Activated CD4-positive, alpha-beta memory T cell treated with anti-CD3 and anti-CD28 coated beads, Interleukin-2, amount 10 ng/mL, durations not matched to agents 7 days and 5 days (primary cell): ENCODE measurements around the gene GRPEL1. TPM values are rescaled to one million over a fixed set of nuclear protein-coding genes. Genes with fewer than 3 reads are reported as not detected.

ENCODE experiments used
- CTCF ChIA-PET: fragments of 350-600 bp; sonication (Branson Sonifier 250); formaldehyde crosslinking; loops from one replicate; lab custom pipeline; 2021; ENCODE audit warnings: antibody characterized with exemption, inconsistent platforms; lab: Charles Lee
- POLR2A ChIA-PET: fragments of 350-600 bp; sonication (Branson Sonifier 250); formaldehyde crosslinking; loops from one replicate; lab custom pipeline; 2021; ENCODE audit warnings: antibody characterized with exemption; lab: Charles Lee
- DNase-seq: peaks from one replicate; pipeline ENCODE4 v3.0.0-alpha.2; 2020
- H3K27ac Mint-ChIP-seq: one replicate; pipeline ENCODE4 v1.8.0; 2021; ENCODE audit warnings: mild to moderate bottlenecking, mixed read lengths
- H3K27me3 Mint-ChIP-seq: one replicate; pipeline ENCODE4 v1.8.0; 2021; ENCODE audit warnings: mixed read lengths
- H3K36me3 Mint-ChIP-seq: one replicate; pipeline ENCODE4 v1.8.0; 2021; ENCODE audit warnings: low read depth, mixed read lengths
- H3K4me1 Mint-ChIP-seq: one replicate; pipeline ENCODE4 v1.8.0; 2021; ENCODE audit warnings: mixed read lengths
- H3K4me3 Mint-ChIP-seq: one replicate; pipeline ENCODE4 v1.8.0; 2021; ENCODE audit warnings: mild to moderate bottlenecking, mixed read lengths
- H3K9me3 Mint-ChIP-seq: one replicate; pipeline ENCODE4 v1.8.0; 2021; ENCODE audit warnings: mixed read lengths
- total RNA-seq, 2 experiments: library from RNA; stranded (reverse); gene quantifications; one replicate each; pipeline ENCODE4 v1.2.3, GENCODE V29; 2021

Gene GRPEL1
- total RNA-seq, 2 experiments from 2014 or later = 39.8 to 40.0 TPM

- Mint-ChIP-seq H3K36me3 (peaks cover 13% of the 10 kb centered on the region), H3K4me3 (peak overlapping the region; percentile 24), H3K27me3 (peaks cover 10% of the 10 kb centered on the region), H3K9me3 (no peaks in the 10 kb centered on the region), H3K4me1 (peaks cover 32% of the 10 kb centered on the region), H3K27ac (no peak overlapping the region)
- ChIA-PET POLR2A (interaction anchor here (0.9 to 11.9 kb wide), 4 partner anchors 27 to 257 kb away, joined by 3 to 187 read pairs (median 3); partner anchors contain the start of gene GRPEL1), CTCF (interaction anchor here (1.4 to 7.0 kb wide), 4 partner anchors 12 to 54 kb away, joined by 3 to 127 read pairs (median 12); partner anchors contain the start of gene GRPEL1)
- DNase-seq = no peak
These were observed 27.1 kb downstream of the GRPEL1 start for GRCh38 chr4:7040765-7041164.

GRCh38 chr4:7037425-7037824 lies 30.4 kb downstream of the GRPEL1 start:
- POLR2A ChIA-PET = no interaction called here
- H3K9me3 Mint-ChIP-seq = no peaks in the 10 kb centered on the region
- CTCF ChIA-PET = interaction anchor here (0.9 kb wide), 1 partner anchor 33 kb away, joined by 3 read pairs; no protein-coding TSS in a partner anchor
- no peak for DNase-seq
- H3K27ac Mint-ChIP-seq = no peak overlapping the region
- peaks cover 8% of the 10 kb centered on the region for H3K27me3 Mint-ChIP-seq
- peaks cover 10% of the 10 kb centered on the region for H3K4me1 Mint-ChIP-seq
- H3K4me3 Mint-ChIP-seq = no peak overlapping the region
- H3K36me3 Mint-ChIP-seq = peaks cover 3% of the 10 kb centered on the region

GRCh38 chr4:7034262-7035081 lies 33.4 kb downstream of the GRPEL1 start:
- H3K27ac Mint-ChIP-seq = no peak overlapping the region
- ChIA-PET POLR2A (no interaction called here), CTCF (interaction anchor here (1.6 kb wide), 1 partner anchor 9 kb away, joined by 5 read pairs; the partner anchor contains the start of gene TADA2B)
- no peaks in the 10 kb centered on the region for H3K9me3 Mint-ChIP-seq
- no peaks in the 10 kb centered on the region for H3K27me3 Mint-ChIP-seq
- H3K36me3 Mint-ChIP-seq = peaks cover 29% of the 10 kb centered on the region
- no peak overlapping the region for H3K4me3 Mint-ChIP-seq
- no peak for DNase-seq
- H3K4me1 Mint-ChIP-seq = no peaks in the 10 kb centered on the region

GRCh38 chr4:7032596-7032995 lies 35.3 kb downstream of the GRPEL1 start:
- Mint-ChIP-seq H3K9me3 (no peaks in the 10 kb centered on the region), H3K27me3 (no peaks in the 10 kb centered on the region), H3K36me3 (peaks cover 39% of the 10 kb centered on the region), H3K4me3 (no peak overlapping the region), H3K27ac (no peak overlapping the region), H3K4me1 (peaks cover 10% of the 10 kb centered on the region)
- CTCF ChIA-PET = no interaction called here
- DNase-seq = no peak
- POLR2A ChIA-PET = no interaction called here

- ChIA-PET CTCF (no interaction called here), POLR2A (interaction anchor here (2.2 kb wide), 1 partner anchor 36 kb away, joined by 9 read pairs; the partner anchor contains the start of gene GRPEL1)
- H3K4me3 Mint-ChIP-seq = no peak overlapping the region
- no peaks in the 10 kb centered on the region for H3K27me3 Mint-ChIP-seq
- H3K9me3 Mint-ChIP-seq = no peaks in the 10 kb centered on the region
- peaks cover 45% of the 10 kb centered on the region for H3K36me3 Mint-ChIP-seq
- no peak for DNase-seq
- no peak overlapping the region for H3K27ac Mint-ChIP-seq
- H3K4me1 Mint-ChIP-seq = peaks cover 10% of the 10 kb centered on the region
These were observed 36.1 kb downstream of the GRPEL1 start for GRCh38 chr4:7031558-7032449.

- H3K36me3 Mint-ChIP-seq = peaks cover 52% of the 10 kb centered on the region
- no peaks in the 10 kb centered on the region for H3K27me3 Mint-ChIP-seq
- H3K27ac Mint-ChIP-seq = no peak overlapping the region
- H3K4me1 Mint-ChIP-seq = peaks cover 10% of the 10 kb centered on the region
- H3K9me3 Mint-ChIP-seq = no peaks in the 10 kb centered on the region
- POLR2A ChIA-PET = interaction anchor here (2.2 kb wide), 1 partner anchor 37 kb away, joined by 9 read pairs; the partner anchor contains the start of gene GRPEL1
- CTCF ChIA-PET = no interaction called here
- H3K4me3 Mint-ChIP-seq = no peak overlapping the region
- no peak for DNase-seq
These were observed 37.0 kb downstream of the GRPEL1 start for GRCh38 chr4:7030856-7031255.

GRCh38 chr4:7029921-7030320 lies 37.9 kb downstream of the GRPEL1 start:
- H3K4me1 Mint-ChIP-seq = peaks cover 10% of the 10 kb centered on the region
- CTCF ChIA-PET = interaction anchor here (1.4 to 1.8 kb wide), 2 partner anchors 10 to 13 kb away, joined by 3 to 6 read pairs; partner anchors contain the start of gene TADA2B
- no peaks in the 10 kb centered on the region for H3K27me3 Mint-ChIP-seq
- peaks cover 52% of the 10 kb centered on the region for H3K36me3 Mint-ChIP-seq
- DNase-seq = no peak
- H3K27ac Mint-ChIP-seq = no peak overlapping the region
- H3K9me3 Mint-ChIP-seq = no peaks in the 10 kb centered on the region
- POLR2A ChIA-PET = interaction anchor here (2.2 kb wide), 1 partner anchor 38 kb away, joined by 9 read pairs; the partner anchor contains the start of gene GRPEL1
- no peak overlapping the region for H3K4me3 Mint-ChIP-seq

- ChIA-PET POLR2A (interaction anchor here (2.2 kb wide), 1 partner anchor 39 kb away, joined by 9 read pairs; the partner anchor contains the start of gene GRPEL1), CTCF (interaction anchor here (1.4 to 1.8 kb wide), 2 partner anchors 11 to 14 kb away, joined by 3 to 6 read pairs; partner anchors contain the start of gene TADA2B)
- H3K4me3 Mint-ChIP-seq = no peak overlapping the region
- peaks cover 10% of the 10 kb centered on the region for H3K4me1 Mint-ChIP-seq
- no peak for DNase-seq
- no peaks in the 10 kb centered on the region for H3K27me3 Mint-ChIP-seq
- no peak overlapping the region for H3K27ac Mint-ChIP-seq
- H3K9me3 Mint-ChIP-seq = no peaks in the 10 kb centered on the region
- H3K36me3 Mint-ChIP-seq = peaks cover 58% of the 10 kb centered on the region
These were observed 38.7 kb downstream of the GRPEL1 start for GRCh38 chr4:7029212-7029611.

GRCh38 chr4:7027913-7028312 lies 40.0 kb downstream of the GRPEL1 start:
- CTCF ChIA-PET = no interaction called here
- POLR2A ChIA-PET = no interaction called here

GRCh38 chr4:7027284-7027683 lies 40.6 kb downstream of the GRPEL1 start:
- no peaks in the 10 kb centered on the region for H3K27me3 Mint-ChIP-seq
- ChIA-PET CTCF (no interaction called here), POLR2A (no interaction called here)
- no peaks in the 10 kb centered on the region for H3K9me3 Mint-ChIP-seq
- no peak overlapping the region for H3K4me3 Mint-ChIP-seq
- H3K27ac Mint-ChIP-seq = no peak overlapping the region
- peaks cover 10% of the 10 kb centered on the region for H3K4me1 Mint-ChIP-seq
- peaks cover 59% of the 10 kb centered on the region for H3K36me3 Mint-ChIP-seq
- DNase-seq = no peak

More at GRCh38 chr4:7027913-7028312, 40.0 kb downstream of the GRPEL1 start:
- no peak overlapping the region for H3K27ac Mint-ChIP-seq
- H3K4me1 Mint-ChIP-seq = peaks cover 10% of the 10 kb centered on the region
- no peaks in the 10 kb centered on the region for H3K27me3 Mint-ChIP-seq
- DNase-seq = no peak
- no peaks in the 10 kb centered on the region for H3K9me3 Mint-ChIP-seq
- no peak overlapping the region for H3K4me3 Mint-ChIP-seq
- peaks cover 59% of the 10 kb centered on the region for H3K36me3 Mint-ChIP-seq

- POLR2A ChIA-PET = no interaction called here
- Mint-ChIP-seq H3K4me1 (peaks cover 10% of the 10 kb centered on the region), H3K36me3 (peaks cover 54% of the 10 kb centered on the region), H3K9me3 (no peaks in the 10 kb centered on the region), H3K4me3 (no peak overlapping the region), H3K27me3 (no peaks in the 10 kb centered on the region), H3K27ac (no peak overlapping the region)
- DNase-seq = no peak
- CTCF ChIA-PET = no interaction called here
These were observed 41.8 kb downstream of the GRPEL1 start for GRCh38 chr4:7026107-7026506.

GRCh38 chr4:7025040-7025602 lies 42.7 kb downstream of the GRPEL1 start:
- H3K27ac Mint-ChIP-seq = no peak overlapping the region
- ChIA-PET POLR2A (no interaction called here), CTCF (no interaction called here)
- H3K27me3 Mint-ChIP-seq = no peaks in the 10 kb centered on the region
- H3K9me3 Mint-ChIP-seq = no peaks in the 10 kb centered on the region
- peaks cover 10% of the 10 kb centered on the region for H3K4me1 Mint-ChIP-seq
- H3K36me3 Mint-ChIP-seq = peaks cover 54% of the 10 kb centered on the region
- DNase-seq = no peak
- H3K4me3 Mint-ChIP-seq = no peak overlapping the region
